ENCODE data around the gene LACC1. TPM values are rescaled to one million over a fixed set of nuclear protein-coding genes. Genes with fewer than 3 reads are reported as not detected.

LACC1 gene
- total RNA-seq, 2 donors from 2014 or later, result 6.7 to 10.9 TPM

DNA sequence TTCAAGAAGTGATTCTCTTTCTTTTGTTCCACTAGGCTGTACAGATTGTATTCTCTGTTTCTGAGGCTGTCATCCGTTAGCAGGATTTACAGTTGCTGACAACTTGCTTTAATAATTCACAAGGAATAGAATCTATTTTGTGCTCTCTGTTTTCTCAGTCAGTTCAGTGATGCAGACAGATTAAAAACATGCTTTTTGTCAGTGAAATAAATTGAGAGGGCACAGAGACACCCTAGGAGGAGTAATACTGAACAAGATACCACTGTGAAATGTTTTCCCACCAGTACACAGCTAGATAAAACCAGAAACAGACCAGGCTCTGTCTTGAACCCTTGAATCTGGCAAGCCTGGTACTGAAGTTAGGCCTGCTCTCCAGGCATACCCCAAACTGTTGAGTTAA is 58.7 kb downstream of the LACC1 start:
- no peak overlapping the region for H3K9ac ChIP-seq (ENCODE audit: low read depth in 2 of 2, low read length in 2 of 2)
- no peaks in the 10 kb centered on the region for H3K36me3 ChIP-seq
- intact Hi-C loops (cut with DNase I), result no loop called here
- DNase-seq, result no peak
- no peak overlapping the region for H3K27ac ChIP-seq
- no peaks in the 10 kb centered on the region for H3K27me3 ChIP-seq
- TF ChIP-seq, protein P1, sequence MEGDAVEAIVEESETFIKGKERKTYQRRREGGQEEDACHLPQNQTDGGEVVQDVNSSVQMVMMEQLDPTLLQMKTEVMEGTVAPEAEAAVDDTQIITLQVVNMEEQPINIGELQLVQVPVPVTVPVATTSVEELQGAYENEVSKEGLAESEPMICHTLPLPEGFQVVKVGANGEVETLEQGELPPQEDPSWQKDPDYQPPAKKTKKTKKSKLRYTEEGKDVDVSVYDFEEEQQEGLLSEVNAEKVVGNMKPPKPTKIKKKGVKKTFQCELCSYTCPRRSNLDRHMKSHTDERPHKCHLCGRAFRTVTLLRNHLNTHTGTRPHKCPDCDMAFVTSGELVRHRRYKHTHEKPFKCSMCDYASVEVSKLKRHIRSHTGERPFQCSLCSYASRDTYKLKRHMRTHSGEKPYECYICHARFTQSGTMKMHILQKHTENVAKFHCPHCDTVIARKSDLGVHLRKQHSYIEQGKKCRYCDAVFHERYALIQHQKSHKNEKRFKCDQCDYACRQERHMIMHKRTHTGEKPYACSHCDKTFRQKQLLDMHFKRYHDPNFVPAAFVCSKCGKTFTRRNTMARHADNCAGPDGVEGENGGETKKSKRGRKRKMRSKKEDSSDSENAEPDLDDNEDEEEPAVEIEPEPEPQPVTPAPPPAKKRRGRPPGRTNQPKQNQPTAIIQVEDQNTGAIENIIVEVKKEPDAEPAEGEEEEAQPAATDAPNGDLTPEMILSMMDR (IDR thresholded peaks at IDR 0.05), result no peak
- H3K9me3 ChIP-seq, result no peaks in the 10 kb centered on the region
- H3K4me1 ChIP-seq, result no peaks in the 10 kb centered on the region
- no peak overlapping the region for H3K4me3 ChIP-seq

DNA sequence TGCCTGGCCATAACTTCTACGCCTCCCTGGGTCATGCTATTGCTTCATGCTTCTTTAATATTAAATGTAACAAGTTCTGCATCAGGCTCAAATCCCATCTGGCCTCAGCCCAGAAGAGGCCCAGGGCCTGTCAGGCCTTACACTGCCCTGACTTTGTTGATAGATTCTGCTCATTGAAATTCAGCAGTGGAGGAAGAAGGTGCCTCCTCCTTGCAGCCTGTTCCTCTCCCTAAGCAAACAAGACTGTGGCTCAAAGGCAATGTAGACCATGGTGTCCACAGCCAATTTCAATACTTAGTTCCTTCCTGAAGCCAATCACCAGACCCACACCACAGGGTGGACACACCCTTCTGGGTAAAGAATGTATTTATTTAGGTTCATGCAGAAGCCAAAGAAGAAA is 59.4 kb downstream of the LACC1 start:
- peak; percentile 23 for DNase-seq
- Histone ChIP-seq H3K9ac (ENCODE audit: low read depth in 2 of 2, low read length in 2 of 2) (no peak overlapping the region), H3K4me1 (no peaks in the 10 kb centered on the region), H3K4me3 (no peak overlapping the region), H3K36me3 (no peaks in the 10 kb centered on the region), H3K27me3 (no peaks in the 10 kb centered on the region), H3K27ac (no peak overlapping the region), H3K9me3 (no peaks in the 10 kb centered on the region)
- TF ChIP-seq, protein P1 (IDR thresholded peaks at IDR 0.05), result no peak
- intact Hi-C loops (cut with DNase I), result no loop called here

DNA sequence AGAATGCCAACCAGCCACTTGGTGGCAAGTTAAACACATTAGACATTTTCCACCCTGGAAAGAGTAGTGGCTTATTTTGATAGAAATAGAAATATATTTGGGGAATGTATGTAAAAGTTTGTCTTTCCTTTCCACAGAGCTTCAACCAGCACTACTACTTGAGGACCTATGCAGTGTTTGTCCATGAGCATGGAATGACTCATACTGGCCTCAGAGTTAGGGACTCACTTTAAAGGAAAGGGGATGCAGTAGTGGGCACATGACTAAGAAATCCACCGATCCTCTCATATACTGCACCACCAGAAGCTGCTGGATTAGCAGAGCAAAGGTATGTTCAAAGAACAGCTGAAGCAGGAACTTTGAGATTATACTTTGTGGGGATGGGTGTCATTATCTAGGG is 62.6 kb downstream of the LACC1 start:
- no peaks in the 10 kb centered on the region for H3K27me3 ChIP-seq
- TF ChIP-seq, protein P1 (IDR thresholded peaks at IDR 0.05), result no peak
- H3K9me3 ChIP-seq, result no peaks in the 10 kb centered on the region
- H3K4me3 ChIP-seq, result no peak overlapping the region
- H3K36me3 ChIP-seq, result no peaks in the 10 kb centered on the region
- H3K27ac ChIP-seq, result no peak overlapping the region
- no peak for DNase-seq
- intact Hi-C loops (cut with DNase I), result no loop called here
- H3K4me1 ChIP-seq, result no peaks in the 10 kb centered on the region
- H3K9ac ChIP-seq (ENCODE audit: low read depth in 2 of 2, low read length in 2 of 2), result no peak overlapping the region

Other genes starting within 250 kb of the LACC1 start
- 1 to 10 TPM in 1 of 2 donors, under 1 TPM in 1; 0.22 to 1.4 TPM for gene ENOX1, start 92.9 kb upstream of the LACC1 start, total RNA-seq
- 1 to 10 TPM; 5.4 to 6.9 TPM for gene CCDC122, start 164 bp upstream of the LACC1 start, total RNA-seq